Endothelial cell of umbilical vein (primary cell): ENCODE measurements around the gene GMPPB.

ENCODE experiments used
- CTCF ChIP-seq, 2 donors: IDR thresholded peaks; 1 replicate in 1 of 2; 2 replicates in 1 of 2; pipeline ENCODE4 v1.5.1; 2011; ENCODE audit warnings: low read length in 2 of 2, mild to moderate bottlenecking in 2 of 2, moderate library complexity in 2 of 2, control low read depth in 1 of 2, inconsistent platforms in 1 of 2, low read depth in 1 of 2; ENCODE audit not compliant: insufficient read depth in 1 of 2; ENCODE audit errors: extremely low read depth in 1 of 2
- EZH2 ChIP-seq: IDR thresholded peaks from 2 replicates; pipeline ENCODE4 v1.6.1; 2012; ENCODE audit warnings: borderline replicate concordance, low read depth, mild to moderate bottlenecking, moderate library complexity, low read length, inconsistent platforms; ENCODE audit not compliant: severe bottlenecking
- POLR2A ChIP-seq: IDR thresholded peaks from 2 replicates; pipeline ENCODE4 v1.6.1; 2012; ENCODE audit warnings: low read depth, mild to moderate bottlenecking, control low read depth, low read length

DNA sequence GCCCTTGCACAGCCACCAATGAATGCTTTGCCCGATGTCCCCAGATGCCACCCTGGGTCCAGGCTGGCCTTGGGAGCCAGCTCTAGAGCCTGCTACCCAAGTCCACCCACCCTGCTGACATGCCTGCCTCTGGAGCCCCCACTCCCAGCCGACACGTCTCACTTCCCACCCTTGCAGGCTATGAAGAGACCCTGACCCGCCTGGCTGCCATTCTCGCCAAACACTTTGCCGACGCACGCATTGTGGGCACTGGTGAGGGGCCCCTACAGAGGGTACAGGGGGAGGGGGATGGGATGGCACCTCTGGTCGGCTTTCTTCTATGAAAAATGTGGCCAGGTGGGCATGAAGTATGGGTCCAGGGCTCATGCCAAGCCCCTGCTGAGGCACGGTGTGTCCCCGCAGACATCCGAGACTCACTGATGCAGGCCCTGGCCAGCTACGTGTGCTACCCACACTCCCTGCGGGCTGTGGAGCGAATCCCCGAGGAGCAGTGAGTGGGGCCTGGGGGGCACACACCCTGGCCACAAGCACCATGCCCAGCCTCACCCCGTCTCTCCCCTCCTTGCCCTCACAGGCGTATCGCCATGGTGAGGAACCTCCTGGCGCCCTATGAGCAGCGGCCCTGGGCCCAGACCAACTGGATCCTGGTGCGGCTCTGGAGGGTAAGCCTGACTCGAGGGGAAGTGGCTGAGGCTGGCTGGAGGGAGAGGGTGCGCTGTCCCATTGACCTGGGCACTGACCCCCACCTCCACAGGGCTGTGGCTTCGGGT, 10.2 kb downstream of the GMPPB start:
- TF ChIP-seq CTCF (IDR thresholded peaks at IDR 0.05; ENCODE audit: extremely low read depth in 1 of 2, insufficient read depth in 1 of 2, low read depth in 1 of 2, low read length in 2 of 2) (no peak), POLR2A (no peak), EZH2 (no peak)
